Heart right ventricle (tissue), 16 donors: Measurements from ENCODE around the gene NOS1AP. TPM values are rescaled to one million over a fixed set of nuclear protein-coding genes. Genes with fewer than 3 reads are reported as not detected.

Experiments
- ATAC-seq, 8 donors: fragments of 200-7000 bp; cut with Tn5 transposase; one replicate each; pipeline ENCODE4 v1.9.1; 2020; ENCODE audit warnings: mild to moderate bottlenecking in 8 of 8, moderate library complexity in 8 of 8, moderate number of reproducible peaks in 1 of 8
- DNase-seq, 2 donors: peaks; one replicate each; pipeline ENCODE4 v3.0.0-alpha.2; 2020
- H3K27ac ChIP-seq, 10 donors: fragments of 200-600 bp; sonication (generic) in 2 of 10; one replicate each; pipeline versions ENCODE4 v1.5.0 to v1.8.0; 2020 to 2022; ENCODE audit warnings: mild to moderate bottlenecking in 3 of 10
- H3K27me3 ChIP-seq, 7 donors: fragments of 200-600 bp; one replicate each; pipeline ENCODE4 v1.8.0; 2021 to 2022; ENCODE audit warnings: mild to moderate bottlenecking in 2 of 7
- H3K36me3 ChIP-seq, 9 donors: fragments of 200-600 bp; sonication (generic) in 1 of 9; one replicate each; pipeline versions ENCODE4 v1.5.0 to v1.8.0; 2020 to 2022; ENCODE audit warnings: mild to moderate bottlenecking in 2 of 9
- H3K4me1 ChIP-seq, 9 donors: fragments of 200-600 bp; sonication (generic) in 1 of 9; one replicate each; pipeline versions ENCODE4 v1.5.0 to v1.8.0; 2020 to 2022; ENCODE audit warnings: mild to moderate bottlenecking in 4 of 9
- H3K4me3 ChIP-seq, 10 donors: fragments of 200-600 bp; sonication (generic) in 2 of 10; one replicate each; pipeline versions ENCODE4 v1.5.0 to v1.8.0; 2020 to 2022; ENCODE audit warnings: mild to moderate bottlenecking in 7 of 10, moderate library complexity in 2 of 10
- H3K9me3 ChIP-seq, 11 donors: fragments of 200-600 bp in 10 of 11; sonication (generic) in 2 of 11; one replicate each; pipeline versions ENCODE4 v1.5.0 to v1.8.0; 2013 to 2022; ENCODE audit warnings: mild to moderate bottlenecking in 2 of 11, control low read depth in 1 of 11, moderate library complexity in 1 of 11
- WGBS, 2 donors: extraction: QIAGEN DNeasy Blood & Tissue Kit; methylation state at CpG; one replicate each; pipeline ENCODE4 v1.1.7; 2013; ENCODE audit warnings: inconsistent platforms in 1 of 2; 5-methylcytosine and 5-hydroxymethylcytosine counted together
- intact Hi-C, 10 donors: fragments of 100-400 bp; cut with DNase I; formaldehyde crosslinking; loops; one replicate each; pipeline versions ENCODE4 v1.11.1 to v1.14.2; 2022
- polyA plus RNA-seq, 2 donors: library from polyadenylated mRNA; stranded (reverse); fragments of 200-250 nt; gene quantifications; one replicate each; pipeline ENCODE4 v1.2.3, GENCODE V29; 2013
- total RNA-seq, 10 donors: library from RNA; stranded (reverse); fragmentation: NEBNext Ultra II Directional in 3 of 10; extraction: Animal tissue kit (Norgen Biotek cat#: 25700) in 3 of 10; gene quantifications; one replicate each; pipeline versions ENCODE4 v1.2.1 to v1.2.4, GENCODE V29; 2021 to 2023
- TF ChIP-seq, protein P1 (sequence below), 9 donors: fragments of 200-600 bp; sonication (generic) in 2 of 9; IDR thresholded peaks; one replicate each; pipeline versions ENCODE4 v1.5.0 to v1.8.0; 2021 to 2022; ENCODE audit warnings: antibody characterized with exemption in 9 of 9, mild to moderate bottlenecking in 5 of 9, moderate library complexity in 1 of 9
- donor health status: Arrhythmogenic right ventricular cardiomyopathy.
- donor health status: ischemic (EF 13 %, LVEDD 7.1; RV severe dilation, severe dysfunction).
- donor health status: healthy with polysubstance abuse.
- donor health status: DM: no; HTN: yes; CAD: no.
- donor health status: DM: no; HTN: no; CAD: no.
- donor health status: ischemic (EF 25% LVEDD 6.9; RV normal size, moderate dysfunction).
- donor health status: ischemic (EF 25% LVEDD 5.7; RV mildly dilated, moderate dysfunction).
- donor health status: healthy.
- donor health status: DM: yes; HTN: yes; CAD: no.
- donor health status: Ischemic cardiomyopathy.
- donor health status: ischemic (EF 35%, LVEDD 5.7; RV mildly dilated, moderate dysfunction).
- donor health status: nonischemic (EF 11% LVEDD 7.7; RV severe dilation, severe dysfunction).
- donor health status: DM: yes; HTN: yes; CAD: no.
- donor health status: PGD.
- donor health status: ischemic (EF 29% LVEDD 5.4; RV normal size, mild dysfunction).
- donor health status: nonischemic (EF 23%, LVEDD 6.1; RV moderate dilation, normal function).

The NOS1AP gene
- total and polyA plus RNA-seq, 12 donors: 0.19 to 7.1 (median 4.6) TPM

DNA sequence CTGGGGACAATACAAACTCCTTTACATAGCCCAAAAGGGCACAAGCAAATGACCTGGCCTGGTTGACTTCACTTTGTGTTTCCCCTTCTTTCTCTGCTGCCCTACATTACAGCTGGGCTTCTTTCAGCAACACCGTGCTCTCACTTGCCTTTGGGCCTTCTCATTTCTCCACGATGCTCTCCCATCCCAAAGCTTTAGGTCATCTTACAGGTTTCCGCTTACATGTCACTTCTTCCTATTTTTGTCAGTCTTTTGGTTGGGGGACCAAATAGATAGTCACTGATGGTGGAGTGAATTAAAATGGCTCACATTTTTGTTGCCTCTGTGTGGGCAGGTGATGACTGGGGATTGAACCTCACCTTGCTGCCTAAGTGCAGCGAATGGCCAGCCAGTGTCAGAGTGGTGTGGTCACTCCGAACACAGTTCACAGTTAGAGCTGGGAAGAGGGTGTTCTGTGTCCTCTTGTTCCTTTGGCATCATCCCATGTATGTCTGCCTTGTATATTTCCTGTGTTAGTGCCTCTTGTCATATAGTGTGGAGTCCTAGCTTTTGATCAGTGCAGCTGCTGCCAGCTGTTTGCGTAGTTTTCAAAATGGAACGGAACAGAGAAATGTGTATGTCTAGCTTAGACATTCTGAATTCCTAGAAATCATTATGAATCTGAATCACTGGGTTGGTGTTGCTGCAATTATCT is 134.8 kb downstream of the NOS1AP start:
- WGBS, 2 donors: 63 to 66% methylated on average over 7 of the region's 7 CpGs
- TF ChIP-seq, protein P1, sequence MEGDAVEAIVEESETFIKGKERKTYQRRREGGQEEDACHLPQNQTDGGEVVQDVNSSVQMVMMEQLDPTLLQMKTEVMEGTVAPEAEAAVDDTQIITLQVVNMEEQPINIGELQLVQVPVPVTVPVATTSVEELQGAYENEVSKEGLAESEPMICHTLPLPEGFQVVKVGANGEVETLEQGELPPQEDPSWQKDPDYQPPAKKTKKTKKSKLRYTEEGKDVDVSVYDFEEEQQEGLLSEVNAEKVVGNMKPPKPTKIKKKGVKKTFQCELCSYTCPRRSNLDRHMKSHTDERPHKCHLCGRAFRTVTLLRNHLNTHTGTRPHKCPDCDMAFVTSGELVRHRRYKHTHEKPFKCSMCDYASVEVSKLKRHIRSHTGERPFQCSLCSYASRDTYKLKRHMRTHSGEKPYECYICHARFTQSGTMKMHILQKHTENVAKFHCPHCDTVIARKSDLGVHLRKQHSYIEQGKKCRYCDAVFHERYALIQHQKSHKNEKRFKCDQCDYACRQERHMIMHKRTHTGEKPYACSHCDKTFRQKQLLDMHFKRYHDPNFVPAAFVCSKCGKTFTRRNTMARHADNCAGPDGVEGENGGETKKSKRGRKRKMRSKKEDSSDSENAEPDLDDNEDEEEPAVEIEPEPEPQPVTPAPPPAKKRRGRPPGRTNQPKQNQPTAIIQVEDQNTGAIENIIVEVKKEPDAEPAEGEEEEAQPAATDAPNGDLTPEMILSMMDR (IDR thresholded peaks at IDR 0.05): no peak

DNA sequence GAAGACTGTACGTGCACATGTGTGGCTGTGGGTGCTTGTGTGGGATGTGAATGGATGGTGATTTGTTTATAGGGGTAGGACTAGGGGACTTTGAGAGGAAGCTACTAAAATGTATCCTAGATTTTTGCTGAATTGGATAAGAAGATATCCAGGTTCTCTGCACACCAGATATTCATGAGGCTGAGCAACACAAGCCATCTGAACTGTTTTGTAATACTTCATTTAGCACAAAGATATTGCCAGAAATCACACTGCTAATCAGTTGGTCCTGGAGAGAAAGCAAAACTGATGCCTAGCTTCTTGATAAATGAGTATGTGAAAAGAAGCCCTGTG is 135.3 kb downstream of the NOS1AP start:
- Histone ChIP-seq H3K9me3 (no peaks in the 10 kb centered on the region), H3K4me3 (no peak overlapping the region), H3K27ac (no peak overlapping the region), H3K36me3 (no peaks in the 10 kb centered on the region), H3K27me3 (no peaks in the 10 kb centered on the region), H3K4me1 (peaks cover 0 to 24% (median 10%) of the 10 kb centered on the region in 9 donors)
- WGBS, 2 donors: 51 to 72% methylated on average over 1 of the region's 1 CpG
- DNase-seq (no peak), ATAC-seq (no peak)
- intact Hi-C loops: no loop called here
- TF ChIP-seq, protein P1 (IDR thresholded peaks at IDR 0.05): no peak

More for the DNA sequence above, 134.8 kb downstream of the NOS1AP start:
- Histone ChIP-seq H3K4me1 (peaks cover 0 to 24% (median 10%) of the 10 kb centered on the region in 9 donors), H3K9me3 (no peaks in the 10 kb centered on the region), H3K27me3 (no peaks in the 10 kb centered on the region), H3K27ac (no peak overlapping the region), H3K36me3 (no peaks in the 10 kb centered on the region), H3K4me3 (no peak overlapping the region)
- DNase-seq (no peak), ATAC-seq (no peak)
- intact Hi-C loops: no loop called here

DNA sequence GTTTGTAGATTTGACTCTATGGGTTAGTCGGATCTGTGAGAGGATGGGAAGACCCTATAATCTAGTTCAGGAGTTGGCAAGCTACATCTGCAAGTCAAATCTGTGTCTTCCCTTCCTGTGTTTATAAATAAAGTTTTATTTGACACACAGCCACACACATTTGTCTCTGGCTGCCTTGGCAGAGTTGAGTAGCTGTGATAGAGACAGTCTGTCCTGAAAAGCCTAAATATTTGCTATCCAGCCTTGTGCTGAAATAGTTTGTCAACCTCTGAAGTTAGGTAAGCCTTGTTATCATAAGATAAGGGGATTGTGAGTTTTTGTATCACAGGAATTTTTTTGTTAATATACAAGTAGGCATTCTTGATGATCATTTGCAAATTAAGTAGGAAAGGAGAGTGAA is 136.8 kb downstream of the NOS1AP start:
- no peaks in the 10 kb centered on the region for H3K36me3 ChIP-seq
- H3K9me3 ChIP-seq: no peaks in the 10 kb centered on the region
- WGBS, 2 donors: 94 to 96% methylated on average over 1 of the region's 1 CpG
- H3K27me3 ChIP-seq: no peaks in the 10 kb centered on the region
- H3K4me1 ChIP-seq: peaks cover 0 to 26% (median 0%) of the 10 kb centered on the region in 9 donors
- ATAC-seq: no peak
- H3K27ac ChIP-seq: no peak overlapping the region
- intact Hi-C loops: no loop called here
- no peak overlapping the region for H3K4me3 ChIP-seq
- DNase-seq: no peak
- TF ChIP-seq, protein P1 (IDR thresholded peaks at IDR 0.05): no peak

DNA sequence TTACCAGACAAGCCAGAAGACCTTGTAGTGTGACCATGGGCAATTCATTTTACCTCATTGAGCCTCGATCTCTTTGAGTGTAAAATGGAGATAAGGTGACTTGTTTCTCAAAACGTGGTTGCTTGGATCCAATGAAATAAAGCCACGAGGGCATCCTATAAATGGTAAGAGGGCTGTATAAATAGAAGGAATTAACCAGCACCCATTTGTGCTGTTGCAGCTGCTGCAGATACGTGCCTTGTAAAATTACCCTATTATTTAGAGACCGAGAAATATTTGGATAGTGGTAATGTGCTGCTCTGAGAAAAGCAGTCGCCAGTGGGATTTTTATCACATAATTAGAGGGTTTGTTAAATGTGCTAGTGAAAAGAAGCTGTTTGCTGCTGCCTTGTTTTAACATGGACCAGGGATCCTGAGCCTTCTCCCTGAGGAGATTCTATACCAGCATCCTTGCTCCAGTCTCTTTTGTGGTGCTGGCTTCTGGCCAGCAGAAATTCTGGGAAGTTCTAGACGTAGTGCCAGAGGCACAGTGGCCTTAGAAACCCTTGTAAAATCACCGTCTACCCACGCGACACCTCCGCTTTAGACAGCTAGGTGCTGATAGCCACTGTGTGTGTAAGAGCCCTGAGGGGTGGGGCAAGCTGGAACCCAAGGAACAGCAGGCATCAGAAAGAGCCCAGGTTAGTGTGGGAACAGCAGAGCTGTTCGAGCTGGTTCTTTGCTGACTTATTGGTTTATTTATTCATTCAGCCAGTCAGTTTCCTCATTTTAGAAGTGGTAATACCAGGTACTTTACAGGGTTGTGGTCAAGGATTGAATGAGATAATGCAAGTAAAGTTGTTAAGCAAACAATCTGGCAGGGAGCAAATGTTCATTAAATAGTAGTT is 137.5 kb downstream of the NOS1AP start:
- ATAC-seq (peak; percentile 45 to 96 (median 82)), DNase-seq (peak in 1 of 2 donors; percentile 18)
- WGBS, 2 donors: 32 to 45% methylated on average over 12 of the region's 12 CpGs
- no peaks in the 10 kb centered on the region for H3K9me3 ChIP-seq
- TF ChIP-seq, protein P1 (IDR thresholded peaks at IDR 0.05): no peak
- no peaks in the 10 kb centered on the region for H3K36me3 ChIP-seq
- peak overlapping the region in 1 of 10 donors; percentile 39 for H3K27ac ChIP-seq
- H3K4me1 ChIP-seq: peaks cover 0 to 28% (median 0%) of the 10 kb centered on the region in 9 donors
- H3K27me3 ChIP-seq: no peaks in the 10 kb centered on the region
- intact Hi-C loops: no loop called here
- H3K4me3 ChIP-seq: no peak overlapping the region
